A673 (cell line): Measurements from ENCODE around the gene ZNF37A. TPM values are rescaled to one million over a fixed set of nuclear protein-coding genes. Genes with fewer than 3 reads are reported as not detected.

ENCODE experiments used
- BruUV-seq: library from RNA; stranded (reverse); fragments of 400-500 nt; replicated peaks from 2 replicates; lab custom pipeline; 2021; lab: Mats Ljungman, UMichigan
- CTCF ChIA-PET: fragments of 300-600 bp; sonication (Branson Sonifier 250); formaldehyde crosslinking; loops from one replicate; lab custom pipeline; 2022; ENCODE audit warnings: antibody characterized with exemption; lab: Charles Lee
- POLR2A ChIA-PET: fragments of 300-600 bp; sonication (Branson Sonifier 250); formaldehyde crosslinking; loops from one replicate; lab custom pipeline; 2022; ENCODE audit warnings: antibody characterized with exemption; ENCODE audit not compliant: low non-redundant PET; lab: Charles Lee
- DNase-seq: peaks from one replicate; pipeline ENCODE4 v3.0.0-alpha.2; 2015; ENCODE audit warnings: low spot score
- H3K27ac ChIP-seq: fragments of 200-600 bp; sonication (generic); 2 replicates; pipeline ENCODE4 v1.5.1; 2016; ENCODE audit warnings: mixed run types, low read depth, mild to moderate bottlenecking, mixed read lengths, antibody characterized with exemption, low read length; ENCODE audit not compliant: poor library complexity, severe bottlenecking
- H3K27me3 ChIP-seq: fragments of 200-600 bp; sonication (generic); replicated peaks from 2 replicates; pipeline ENCODE4 v1.6.1; 2017; ENCODE audit warnings: mixed run types, low read depth, mild to moderate bottlenecking, mixed read lengths, antibody characterized with exemption, low read length; ENCODE audit not compliant: insufficient read depth, poor library complexity
- H3K36me3 ChIP-seq: fragments of 200-600 bp; sonication (generic); 2 replicates; pipeline ENCODE4 v1.6.1; 2016; ENCODE audit warnings: mixed run types, mild to moderate bottlenecking, mixed read lengths, antibody characterized with exemption, low read length; ENCODE audit not compliant: insufficient read depth, poor library complexity, severe bottlenecking
- H3K4me1 ChIP-seq: fragments of 200-600 bp; sonication (generic); 2 replicates; pipeline ENCODE4 v1.6.1; 2017; ENCODE audit warnings: mixed run types, mild to moderate bottlenecking, mixed read lengths, antibody characterized with exemption, low read length; ENCODE audit not compliant: insufficient read depth, poor library complexity, severe bottlenecking
- H3K4me3 ChIP-seq: fragments of 200-600 bp; sonication (generic); 2 replicates; pipeline ENCODE4 v1.5.1; 2016; ENCODE audit warnings: low read depth, mixed run types, mild to moderate bottlenecking, mixed read lengths, low read length; ENCODE audit not compliant: poor library complexity, severe bottlenecking
- H3K9me3 ChIP-seq: fragments of 200-600 bp; sonication (generic); 2 replicates; pipeline ENCODE4 v1.6.1; 2016; ENCODE audit warnings: mixed run types, low read depth, mild to moderate bottlenecking, mixed read lengths, antibody characterized with exemption, low read length; ENCODE audit not compliant: poor library complexity, severe bottlenecking
- CTCF ChIP-seq: fragments of 300-800, 200-600 bp; sonication (generic); conservative IDR thresholded peaks from 2 replicates; pipeline ENCODE4 v1.5.1; 2017; ENCODE audit warnings: low read depth, mild to moderate bottlenecking, antibody characterized with exemption, low read length, moderate library complexity, mixed read lengths
- EZH2 ChIP-seq: fragments of 200-600 bp; sonication (generic); IDR thresholded peaks from 2 replicates; pipeline ENCODE4 v1.6.1; 2017; ENCODE audit warnings: borderline replicate concordance, low read depth, mild to moderate bottlenecking, mixed read lengths, antibody characterized with exemption, low read length; ENCODE audit not compliant: poor library complexity, severe bottlenecking
- intact Hi-C: fragments of 100-400 bp; cut with micrococcal nuclease; formaldehyde crosslinking; loops from one replicate; pipeline ENCODE4 v1.10.0; 2022; ENCODE audit not compliant: unreplicated experiment
- total RNA-seq: library from RNA; stranded (reverse); gene quantifications from 2 replicates; pipeline ENCODE4 v1.2.3, GENCODE V29; 2021

ZNF37A gene
- total RNA-seq, 1 experiment from 2014 or later = 19.0 TPM

GRCh38 chr10:38163617-38164016 is 69.5 kb downstream of the ZNF37A start:
- TF ChIP-seq CTCF (no peak), EZH2 (no peak)
- Histone ChIP-seq H3K4me1 (no peaks in the 10 kb centered on the region), H3K9me3 (peaks cover 11% of the 10 kb centered on the region), H3K4me3 (no peak overlapping the region), H3K27ac (no peak overlapping the region), H3K36me3 (no peaks in the 10 kb centered on the region), H3K27me3 (no peaks in the 10 kb centered on the region)
- intact Hi-C loops = no loop called here
- no TSS peak for BruUV-seq
- ChIA-PET CTCF (no interaction called here), POLR2A (no interaction called here)
- no peak for DNase-seq

- intact Hi-C loops = no loop called here
- no peaks in the 10 kb centered on the region for H3K4me1 ChIP-seq
- TF ChIP-seq CTCF (no peak), EZH2 (no peak)
- H3K36me3 ChIP-seq = no peaks in the 10 kb centered on the region
- BruUV-seq = no TSS peak
- H3K27ac ChIP-seq = no peak overlapping the region
- H3K27me3 ChIP-seq = no peaks in the 10 kb centered on the region
- DNase-seq = no peak
- POLR2A ChIA-PET = no interaction called here
- H3K4me3 ChIP-seq = no peak overlapping the region
- H3K9me3 ChIP-seq = peaks cover 34% of the 10 kb centered on the region
- CTCF ChIA-PET = no interaction called here
These were observed 80.2 kb downstream of the ZNF37A start for GRCh38 chr10:38174336-38174735.

- Histone ChIP-seq H3K4me3 (no peak overlapping the region), H3K9me3 (peaks cover 9% of the 10 kb centered on the region), H3K36me3 (no peaks in the 10 kb centered on the region), H3K27me3 (no peaks in the 10 kb centered on the region), H3K27ac (no peak overlapping the region), H3K4me1 (no peaks in the 10 kb centered on the region)
- CTCF ChIA-PET = no interaction called here
- intact Hi-C loops = no loop called here
- BruUV-seq = no TSS peak
- no peak for DNase-seq
- POLR2A ChIA-PET = no interaction called here
- TF ChIP-seq EZH2 (no peak), CTCF (no peak)
These were observed 90.3 kb downstream of the ZNF37A start for GRCh38 chr10:38184477-38184876.

Other genes with a start within 250 kb of the ZNF37A start
- 8.7 and 10.6 TPM in 2 replicates for gene ZNF248, start 236.7 kb upstream of the ZNF37A start, total RNA-seq
- 5.8 and 6.7 TPM in 2 replicates for gene ZNF25, start 117.7 kb upstream of the ZNF37A start, total RNA-seq
- 20.6 and 21.9 TPM in 2 replicates for gene ZNF33A, start 83.7 kb upstream of the ZNF37A start, total RNA-seq